ENCODE measurements around the gene PEG3. TPM values are rescaled to one million over a fixed set of nuclear protein-coding genes. Genes with fewer than 3 reads are reported as not detected.

PEG3 gene
- total and polyA plus RNA-seq, 2 of the 8 experiments (the other 6 are each of a cell fraction or from before 2014, with no cell fraction given) = not detected

GRCh38 chr19:56831255-56831654, 9.3 kb downstream of the PEG3 start:
- no peak overlapping the region for H3K18ac ChIP-seq (ENCODE audit: extremely low read depth, low read length)
- peaks cover 72 to 75% of the 10 kb centered on the region in 2 experiments for H3K9me3 ChIP-seq (ENCODE audit: insufficient read depth in 2 of 2, low read depth in 1 of 2, low read length in 1 of 2)
- no peak overlapping the region for H3K4ac ChIP-seq (replicated peaks; ENCODE audit: insufficient read length, low read depth, low read length)
- TF ChIP-seq E2F6 (IDR thresholded peaks at IDR 0.05) (no peak), CTBP2 (IDR thresholded peaks at IDR 0.05; ENCODE audit: borderline replicate concordance, insufficient read depth, insufficient read length, low read length) (no peak), HDAC6 (IDR thresholded peaks at IDR 0.05; ENCODE audit: low read depth, low read length) (no peak), EP300 (IDR thresholded peaks at IDR 0.05; ENCODE audit: borderline replicate concordance in 1 of 2, low read depth in 2 of 2, low read length in 2 of 2) (no peak), RBBP5 (IDR thresholded peaks at IDR 0.05; ENCODE audit: borderline replicate concordance, low read depth, low read length) (no peak), TAF1 (IDR thresholded peaks at IDR 0.05; ENCODE audit: low read depth, low read length) (no peak), PHF8 (conservative IDR thresholded peaks at IDR 0.05; ENCODE audit: low read depth, low read length) (no peak), CHD1 (IDR thresholded peaks at IDR 0.05; ENCODE audit: low read depth, low read length) (no peak), CBX8 (IDR thresholded peaks at IDR 0.05; ENCODE audit: borderline replicate concordance, low read depth, low read length) (no peak), USF2 (IDR thresholded peaks at IDR 0.05; ENCODE audit: low read length) (no peak), CHD2 (IDR thresholded peaks at IDR 0.05; ENCODE audit: low read length) (no peak), SP2 (IDR thresholded peaks at IDR 0.05; ENCODE audit: low read length) (no peak), BACH1 (IDR thresholded peaks at IDR 0.05; ENCODE audit: low read length) (no peak)
- no peaks in the 10 kb centered on the region for H3K4me1 ChIP-seq (replicated peaks in 1 of 4; ENCODE audit: control insufficient read depth in 3 of 4, insufficient read depth in 4 of 4, low read length in 3 of 4)
- H3K27ac ChIP-seq (ENCODE audit: low read depth, low read length) = no peak overlapping the region
- no peaks in the 10 kb centered on the region for H4K20me1 ChIP-seq (replicated peaks in 1 of 2; ENCODE audit: control insufficient read depth in 1 of 2, insufficient read depth in 2 of 2, low read length in 2 of 2)
- no peak overlapping the region for H4K8ac ChIP-seq (ENCODE audit: extremely low read depth, insufficient read depth, low read length)
- no peak overlapping the region for H3K56ac ChIP-seq (replicated peaks; ENCODE audit: insufficient read length, low read depth, low read length)
- H2AK5ac ChIP-seq (ENCODE audit: low read depth, low read length) = no peak overlapping the region
- no peak overlapping the region for H3K9ac ChIP-seq (replicated peaks in 1 of 4; ENCODE audit: extremely low read depth in 1 of 4, low read depth in 3 of 4, low read length in 3 of 4)
- no peak overlapping the region for H2BK12ac ChIP-seq (ENCODE audit: low read depth, low read length)
- H3K79me2 ChIP-seq (ENCODE audit: control insufficient read depth in 1 of 2, insufficient read depth in 2 of 2, low read length in 2 of 2) = no peaks in the 10 kb centered on the region
- no peaks in the 10 kb centered on the region for H3K27me3 ChIP-seq (replicated peaks in 1 of 4; ENCODE audit: control insufficient read depth in 3 of 4, extremely low read depth in 1 of 4, insufficient read depth in 3 of 4, low read length in 3 of 4)
- ChIA-PET POLR2A (ENCODE audit: partially characterized antibody) (no interaction called here), CTCF (ENCODE audit: partially characterized antibody) (no interaction called here)
- FAIRE-seq = no peak
- H3K79me1 ChIP-seq (ENCODE audit: low read depth, low read length) = no peaks in the 10 kb centered on the region; the same call in 1 of the 2 replicates
- H2BK120ac ChIP-seq (replicated peaks; ENCODE audit: low read depth, low read length) = no peak overlapping the region
- H2BK15ac ChIP-seq (ENCODE audit: low read length) = no peak overlapping the region
- no peak overlapping the region for H2BK20ac ChIP-seq (ENCODE audit: low read length)
- H2BK5ac ChIP-seq (ENCODE audit: low read depth, low read length) = no peak overlapping the region
- H3K23ac ChIP-seq (ENCODE audit: insufficient read length) = no peak overlapping the region
- no peak overlapping the region for H3K14ac ChIP-seq (ENCODE audit: insufficient read length)
- WGBS, 2 experiments (ENCODE audit: extremely low coverage in 1 of 2, insufficient coverage in 1 of 2, insufficient read length in 1 of 2, insufficient replicate concordance in 2 of 2, low coverage in 1 of 2, low lambda C conversion rate in 2 of 2, missing lambda C conversion rate in 1 of 2) = 28% methylated on average over 2 of the region's 2 CpGs; no CpG with 5 or more reads in 1 of the 2 experiments
- no peaks in the 10 kb centered on the region for H3K23me2 ChIP-seq (ENCODE audit: low read depth, low read length)
- no peak overlapping the region for H3K4me3 ChIP-seq (ENCODE audit: extremely low read depth in 1 of 4, insufficient read depth in 2 of 4, low read depth in 3 of 4, low read length in 4 of 4)
- H2AFZ ChIP-seq (ENCODE audit: low read length) = no peak overlapping the region
- no peaks in the 10 kb centered on the region for H3K36me3 ChIP-seq (ENCODE audit: control insufficient read depth in 2 of 4, insufficient read depth in 4 of 4, low read length in 3 of 4)
- no peak overlapping the region for H3K4me2 ChIP-seq (ENCODE audit: insufficient read depth in 1 of 2, low read depth in 2 of 2, low read length in 2 of 2)
- no peak overlapping the region for H4K5ac ChIP-seq (ENCODE audit: insufficient read length, low read depth, low read length)
- H4K91ac ChIP-seq (replicated peaks; ENCODE audit: insufficient read length, low read length) = no peak overlapping the region
- DNase-seq (ENCODE audit: low read depth in 1 of 2, low spot score in 2 of 2) = no peak
